Measurements from ENCODE around the gene DUSP14. TPM values are rescaled to one million over a fixed set of nuclear protein-coding genes. Genes with fewer than 3 reads are reported as not detected.

The DUSP14 gene
- total and polyA plus RNA-seq, 2 of the 8 experiments (the other 6 are each of a cell fraction or from before 2014, with no cell fraction given), result 22.1 to 37.9 TPM

DNA sequence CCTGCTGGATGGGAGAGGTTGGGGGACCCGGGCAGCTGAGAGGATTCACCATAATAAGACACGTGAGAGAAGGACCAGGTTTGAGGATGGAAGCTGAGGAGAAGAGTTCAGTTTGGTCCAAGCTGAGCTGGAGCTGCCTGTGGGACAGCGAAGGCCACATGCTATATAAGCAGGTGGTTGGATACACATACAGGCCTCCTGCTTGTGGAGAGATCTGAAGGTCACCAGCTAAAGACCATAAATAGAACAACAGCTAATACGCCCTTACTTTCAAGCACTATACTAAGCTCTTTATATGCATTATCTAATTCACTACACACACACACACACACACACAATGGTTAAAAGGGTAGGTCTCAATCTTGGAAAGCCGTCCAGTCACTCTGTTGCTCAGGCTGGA lies 32.1 kb downstream of the DUSP14 start:
- H4K8ac ChIP-seq (ENCODE audit: extremely low read depth, insufficient read depth, low read length), result no peak overlapping the region
- H4K20me1 ChIP-seq (replicated peaks in 1 of 2; ENCODE audit: control insufficient read depth in 1 of 2, insufficient read depth in 2 of 2, low read length in 2 of 2), result no peaks in the 10 kb centered on the region
- no peak overlapping the region for H2BK20ac ChIP-seq (ENCODE audit: low read length)
- H3K14ac ChIP-seq (ENCODE audit: insufficient read length), result no peak overlapping the region
- no peak overlapping the region for H3K4me2 ChIP-seq (ENCODE audit: insufficient read depth in 1 of 2, low read depth in 2 of 2, low read length in 2 of 2)
- no peak overlapping the region for H2BK12ac ChIP-seq (ENCODE audit: low read depth, low read length)
- ChIA-PET POLR2A (ENCODE audit: partially characterized antibody) (interaction anchor here (1.0 kb wide), 1 partner anchor 20 kb away, joined by 3 read pairs; no protein-coding TSS in a partner anchor), CTCF (ENCODE audit: partially characterized antibody) (interaction anchor here (0.6 to 3.5 kb wide), 8 partner anchors 11 to 106 kb away, joined by 3 to 24 read pairs (median 3); no protein-coding TSS in a partner anchor)
- no peak overlapping the region for H2AK5ac ChIP-seq (ENCODE audit: low read depth, low read length)
- H3K27me3 ChIP-seq (replicated peaks in 1 of 4; ENCODE audit: control insufficient read depth in 3 of 4, extremely low read depth in 1 of 4, insufficient read depth in 3 of 4, low read length in 3 of 4), result no peaks in the 10 kb centered on the region
- no peak overlapping the region for H4K91ac ChIP-seq (replicated peaks; ENCODE audit: insufficient read length, low read length)
- DNase-seq (ENCODE audit: low read depth in 1 of 2, low spot score in 2 of 2) (no peak), FAIRE-seq (no peak)
- H2BK15ac ChIP-seq (ENCODE audit: low read length), result no peak overlapping the region
- no peak overlapping the region for H3K4me3 ChIP-seq (ENCODE audit: extremely low read depth in 1 of 4, insufficient read depth in 2 of 4, low read depth in 3 of 4, low read length in 4 of 4)
- no peak overlapping the region for H3K4ac ChIP-seq (replicated peaks; ENCODE audit: insufficient read length, low read depth, low read length)
- no peak overlapping the region for H3K18ac ChIP-seq (ENCODE audit: extremely low read depth, low read length)
- no peak overlapping the region for H3K23ac ChIP-seq (ENCODE audit: insufficient read length)
- no peak overlapping the region for H4K5ac ChIP-seq (ENCODE audit: insufficient read length, low read depth, low read length)
- peaks cover 0 to 28% (median 6%) of the 10 kb centered on the region in 4 experiments; a peak in 5 of 8 replicates for H3K36me3 ChIP-seq (ENCODE audit: control insufficient read depth in 2 of 4, insufficient read depth in 4 of 4, low read length in 3 of 4)
- no peak overlapping the region for H3K56ac ChIP-seq (replicated peaks; ENCODE audit: insufficient read length, low read depth, low read length)
- H2BK120ac ChIP-seq (replicated peaks; ENCODE audit: low read depth, low read length), result no peak overlapping the region
- H3K27ac ChIP-seq (ENCODE audit: low read depth, low read length), result no peak overlapping the region
- H3K9ac ChIP-seq (replicated peaks in 1 of 4; ENCODE audit: extremely low read depth in 1 of 4, low read depth in 3 of 4, low read length in 3 of 4), result no peak overlapping the region
- WGBS, 2 experiments (ENCODE audit: extremely low coverage in 1 of 2, insufficient coverage in 1 of 2, insufficient read length in 1 of 2, insufficient replicate concordance in 2 of 2, low coverage in 1 of 2, low lambda C conversion rate in 2 of 2, missing lambda C conversion rate in 1 of 2), result 95% methylated on average over 5 of the region's 5 CpGs; no CpG with 5 or more reads in 1 of the 2 experiments
- H3K79me1 ChIP-seq (ENCODE audit: low read depth, low read length), result no peaks in the 10 kb centered on the region; the same call in 1 of the 2 replicates
- no peak overlapping the region; the same call in 1 of the 2 replicates for H2BK5ac ChIP-seq (ENCODE audit: low read depth, low read length)
- H3K23me2 ChIP-seq (ENCODE audit: low read depth, low read length), result no peaks in the 10 kb centered on the region; the same call in 1 of the 2 replicates
- no peaks in the 10 kb centered on the region for H3K4me1 ChIP-seq (replicated peaks in 1 of 4; ENCODE audit: control insufficient read depth in 3 of 4, insufficient read depth in 4 of 4, low read length in 3 of 4)
- H3K9me3 ChIP-seq (ENCODE audit: insufficient read depth in 2 of 2, low read depth in 1 of 2, low read length in 1 of 2), result no peaks in the 10 kb centered on the region
- no peak overlapping the region for H2AFZ ChIP-seq (ENCODE audit: low read length)
- H3K79me2 ChIP-seq (ENCODE audit: control insufficient read depth in 1 of 2, insufficient read depth in 2 of 2, low read length in 2 of 2), result no peaks in the 10 kb centered on the region
- no peak for TF ChIP-seq TCF12 (IDR thresholded peaks at IDR 0.05; ENCODE audit: low read depth, low read length)
- no peak for TF ChIP-seq RXRA (IDR thresholded peaks at IDR 0.05; ENCODE audit: insufficient read depth, low read depth, low read length)
- no peak for TF ChIP-seq CBX8 (IDR thresholded peaks at IDR 0.05; ENCODE audit: borderline replicate concordance, low read depth, low read length)
- TF ChIP-seq SIRT6 (IDR thresholded peaks at IDR 0.05; ENCODE audit: low read length), result no peak
- TF ChIP-seq, protein P1, sequence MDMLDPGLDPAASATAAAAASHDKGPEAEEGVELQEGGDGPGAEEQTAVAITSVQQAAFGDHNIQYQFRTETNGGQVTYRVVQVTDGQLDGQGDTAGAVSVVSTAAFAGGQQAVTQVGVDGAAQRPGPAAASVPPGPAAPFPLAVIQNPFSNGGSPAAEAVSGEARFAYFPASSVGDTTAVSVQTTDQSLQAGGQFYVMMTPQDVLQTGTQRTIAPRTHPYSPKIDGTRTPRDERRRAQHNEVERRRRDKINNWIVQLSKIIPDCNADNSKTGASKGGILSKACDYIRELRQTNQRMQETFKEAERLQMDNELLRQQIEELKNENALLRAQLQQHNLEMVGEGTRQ (IDR thresholded peaks at IDR 0.05; ENCODE audit: low read length), result no peak
- no peak for TF ChIP-seq SRF (IDR thresholded peaks at IDR 0.05; ENCODE audit: low read depth, low read length)
- TF ChIP-seq BACH1 (IDR thresholded peaks at IDR 0.05; ENCODE audit: low read length), result no peak
- TF ChIP-seq, protein P2, sequence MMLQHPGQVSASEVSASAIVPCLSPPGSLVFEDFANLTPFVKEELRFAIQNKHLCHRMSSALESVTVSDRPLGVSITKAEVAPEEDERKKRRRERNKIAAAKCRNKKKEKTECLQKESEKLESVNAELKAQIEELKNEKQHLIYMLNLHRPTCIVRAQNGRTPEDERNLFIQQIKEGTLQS (IDR thresholded peaks at IDR 0.05; ENCODE audit: insufficient read depth, low read depth, low read length), result no peak
- no peak for TF ChIP-seq BRCA1 (IDR thresholded peaks at IDR 0.05; ENCODE audit: low read depth, low read length)
- TF ChIP-seq CTBP2 (IDR thresholded peaks at IDR 0.05; ENCODE audit: borderline replicate concordance, insufficient read depth, insufficient read length, low read length), result no peak
- no peak for TF ChIP-seq TEAD4 (IDR thresholded peaks at IDR 0.05; ENCODE audit: low read depth, low read length)
- TF ChIP-seq GABPA (IDR thresholded peaks at IDR 0.05; ENCODE audit: borderline replicate concordance, insufficient read depth, low read length), result no peak
- TF ChIP-seq ASH2L (IDR thresholded peaks at IDR 0.05; ENCODE audit: low read length), result no peak
